EH (cell line): Measurements from ENCODE around the gene ZDHHC1.

Source experiments
- DNase-seq: peaks from one replicate; pipeline ENCODE4 v3.0.0-alpha.2; 2015; ENCODE audit warnings: low read depth

Gene ZDHHC1, protein sequence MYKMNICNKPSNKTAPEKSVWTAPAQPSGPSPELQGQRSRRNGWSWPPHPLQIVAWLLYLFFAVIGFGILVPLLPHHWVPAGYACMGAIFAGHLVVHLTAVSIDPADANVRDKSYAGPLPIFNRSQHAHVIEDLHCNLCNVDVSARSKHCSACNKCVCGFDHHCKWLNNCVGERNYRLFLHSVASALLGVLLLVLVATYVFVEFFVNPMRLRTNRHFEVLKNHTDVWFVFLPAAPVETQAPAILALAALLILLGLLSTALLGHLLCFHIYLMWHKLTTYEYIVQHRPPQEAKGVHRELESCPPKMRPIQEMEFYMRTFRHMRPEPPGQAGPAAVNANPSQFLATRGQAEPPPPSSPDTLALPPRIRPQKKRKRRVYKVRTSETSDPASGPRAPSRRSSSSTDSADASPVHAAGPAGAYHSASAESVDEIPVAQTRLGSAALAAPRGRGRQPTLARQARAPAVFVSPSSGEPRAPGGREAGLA

GRCh38 chr16:67415872-67416793, at the start of gene ZDHHC1:
ZDHHC1 (minus strand) TSS chr16:67416477; CDS start chr16:67407775, 8,702 bp downstream.
- DNase-seq = peak; percentile 69

DNA sequence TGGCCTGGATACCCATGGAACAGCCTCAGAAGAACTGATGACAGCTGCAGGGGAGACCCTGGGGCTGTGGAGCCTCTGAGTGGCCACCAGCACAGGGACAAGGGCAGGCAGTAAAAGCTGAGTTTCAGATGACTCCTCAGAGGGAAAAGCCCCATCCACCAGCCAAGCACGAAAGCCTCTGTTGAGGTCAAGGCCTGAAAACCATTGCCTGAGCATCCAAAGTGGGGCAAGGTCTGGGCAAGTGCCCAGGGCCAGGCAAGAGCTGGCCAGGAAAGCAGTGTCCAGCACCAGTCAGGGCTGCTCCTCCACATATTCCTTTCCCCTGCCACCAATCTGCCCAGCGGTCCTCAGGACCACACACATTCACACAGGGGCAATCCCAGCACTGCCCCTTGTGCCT, 48.3 kb upstream of the ZDHHC1 start:
- DNase-seq = no peak

DNA sequence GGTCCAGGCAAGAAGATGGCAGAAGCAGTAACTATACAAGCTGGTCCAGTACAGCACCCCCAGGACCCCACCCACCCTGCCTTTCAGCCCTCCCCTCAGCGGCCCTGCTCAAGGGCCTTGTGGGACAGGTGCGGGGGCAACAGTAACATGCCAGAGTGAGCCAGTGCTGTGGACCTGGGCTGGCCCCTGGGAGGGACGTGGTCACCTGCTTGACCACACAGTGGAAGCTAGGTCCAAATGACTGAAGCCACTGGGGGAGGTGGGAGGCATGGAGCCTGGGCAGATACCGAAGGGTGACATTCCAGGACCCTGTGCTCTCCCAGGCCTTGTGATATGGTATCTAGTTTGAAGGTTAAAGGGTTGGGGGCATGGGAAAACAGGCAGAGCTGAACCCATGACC, 47.4 kb upstream of the ZDHHC1 start:
- DNase-seq = no peak

DNA sequence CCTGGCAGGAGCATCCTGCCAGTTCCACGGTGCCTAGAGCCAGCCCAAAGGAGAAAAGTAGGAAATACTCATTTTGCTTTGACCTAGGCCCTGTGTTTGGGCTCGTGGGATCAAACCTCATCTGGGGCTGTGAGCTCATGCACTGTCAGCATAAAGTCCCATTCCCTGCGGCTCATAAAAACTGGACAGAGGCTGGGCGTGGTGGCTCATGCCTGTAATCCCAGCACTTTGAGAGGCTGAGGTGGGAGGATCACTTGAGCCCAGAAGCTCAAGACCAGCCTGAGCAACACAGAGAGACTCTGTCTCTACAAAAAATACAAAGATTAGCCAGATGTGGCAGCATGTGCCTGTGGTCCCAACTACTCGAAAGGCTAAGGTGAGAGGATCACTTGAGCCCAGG, 46.8 kb upstream of the ZDHHC1 start:
- no peak for DNase-seq

DNA sequence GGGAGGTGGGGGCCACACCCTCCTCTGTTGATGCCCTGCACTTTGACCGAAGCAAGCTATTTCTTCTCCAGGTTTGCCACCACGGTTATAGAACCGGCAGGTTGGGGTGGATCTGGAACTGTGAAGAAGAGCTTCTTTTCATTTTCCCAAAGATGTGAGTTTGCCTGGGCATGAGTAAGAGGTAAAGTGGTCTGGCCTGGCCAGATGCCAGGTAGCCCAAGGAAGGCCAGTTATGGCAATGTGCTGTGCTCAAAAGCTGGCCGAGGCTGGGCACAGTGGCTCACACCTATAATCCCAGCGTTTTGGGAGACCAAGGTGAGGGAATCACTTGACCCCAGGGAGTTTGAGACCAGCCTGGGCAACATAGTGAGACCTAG, 46.0 kb upstream of the ZDHHC1 start:
- no peak for DNase-seq

DNA sequence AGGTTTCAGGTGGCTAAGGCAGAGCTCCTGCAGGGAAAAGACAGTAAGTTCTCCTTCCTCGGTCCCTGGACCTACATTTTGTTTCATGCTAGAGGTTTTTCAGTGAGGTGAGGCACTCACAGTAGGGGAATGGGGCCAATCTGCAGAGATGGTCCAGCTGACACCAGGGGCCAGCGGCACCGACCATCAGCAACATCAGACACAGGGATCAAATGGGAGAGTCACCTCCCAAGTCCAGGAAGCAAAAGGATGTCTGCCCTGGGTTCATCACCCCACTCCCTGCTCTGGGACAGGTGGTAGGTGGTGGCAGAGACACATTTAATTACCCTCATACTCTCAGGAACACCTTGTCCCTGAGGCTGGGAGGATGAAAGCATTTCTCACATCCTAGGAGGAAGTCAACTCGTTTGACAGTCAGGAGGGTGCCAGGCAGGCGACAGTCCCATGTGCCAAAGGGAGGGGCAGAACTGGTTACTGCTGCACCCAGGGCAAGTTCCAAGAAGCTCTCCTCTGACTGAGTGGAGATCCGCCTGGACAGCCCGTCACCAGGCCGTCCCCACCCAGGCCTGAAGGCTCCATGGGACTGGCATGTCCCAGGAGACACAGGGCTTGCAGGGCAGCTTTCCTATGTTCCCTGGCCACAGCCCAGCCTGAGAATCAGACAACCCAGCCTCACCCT, 45.5 kb upstream of the ZDHHC1 start:
- DNase-seq = no peak

DNA sequence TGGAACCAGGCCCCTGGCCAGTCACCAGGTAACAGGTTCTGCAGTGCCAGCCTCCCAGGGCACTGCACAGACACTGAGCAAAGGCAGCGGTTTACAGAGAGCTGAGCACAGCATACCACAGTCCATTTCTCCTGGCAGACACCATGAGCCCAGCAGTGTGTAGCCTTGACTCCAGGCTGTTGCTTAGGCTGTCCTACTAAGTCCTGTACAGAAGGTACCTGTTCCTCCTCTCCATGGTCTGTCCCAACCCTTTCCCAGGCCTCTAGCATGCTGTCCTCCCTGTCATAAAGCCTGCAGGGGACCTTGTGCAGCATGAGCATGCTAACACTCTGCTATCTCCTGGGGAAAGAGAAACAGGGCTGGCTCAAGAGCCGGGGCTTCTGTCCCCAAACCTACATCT, 44.7 kb upstream of the ZDHHC1 start:
- DNase-seq = no peak

DNA sequence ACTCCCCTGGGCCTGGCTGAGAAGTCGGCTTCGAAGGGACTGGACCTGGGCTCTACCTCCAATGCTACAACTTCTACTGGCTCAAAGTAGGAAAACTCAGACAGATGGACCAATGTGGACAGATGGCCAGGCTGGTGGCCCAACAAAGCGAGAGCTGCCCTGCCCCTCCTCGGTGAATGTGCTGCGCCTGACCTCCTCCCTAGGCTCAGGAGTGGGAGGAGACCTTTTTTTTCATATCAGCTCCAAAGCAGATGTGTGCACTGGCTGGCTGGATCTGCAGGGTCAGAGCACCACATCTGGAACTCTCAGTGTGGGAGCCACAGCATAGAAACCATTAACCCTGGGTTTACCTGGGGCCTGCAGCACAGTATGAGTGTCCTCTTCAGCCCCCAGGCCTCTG, 43.9 kb upstream of the ZDHHC1 start:
- DNase-seq = no peak

GRCh38 chr16:67459861-67460150, 43.5 kb upstream of the ZDHHC1 start:
- no peak for DNase-seq

DNA sequence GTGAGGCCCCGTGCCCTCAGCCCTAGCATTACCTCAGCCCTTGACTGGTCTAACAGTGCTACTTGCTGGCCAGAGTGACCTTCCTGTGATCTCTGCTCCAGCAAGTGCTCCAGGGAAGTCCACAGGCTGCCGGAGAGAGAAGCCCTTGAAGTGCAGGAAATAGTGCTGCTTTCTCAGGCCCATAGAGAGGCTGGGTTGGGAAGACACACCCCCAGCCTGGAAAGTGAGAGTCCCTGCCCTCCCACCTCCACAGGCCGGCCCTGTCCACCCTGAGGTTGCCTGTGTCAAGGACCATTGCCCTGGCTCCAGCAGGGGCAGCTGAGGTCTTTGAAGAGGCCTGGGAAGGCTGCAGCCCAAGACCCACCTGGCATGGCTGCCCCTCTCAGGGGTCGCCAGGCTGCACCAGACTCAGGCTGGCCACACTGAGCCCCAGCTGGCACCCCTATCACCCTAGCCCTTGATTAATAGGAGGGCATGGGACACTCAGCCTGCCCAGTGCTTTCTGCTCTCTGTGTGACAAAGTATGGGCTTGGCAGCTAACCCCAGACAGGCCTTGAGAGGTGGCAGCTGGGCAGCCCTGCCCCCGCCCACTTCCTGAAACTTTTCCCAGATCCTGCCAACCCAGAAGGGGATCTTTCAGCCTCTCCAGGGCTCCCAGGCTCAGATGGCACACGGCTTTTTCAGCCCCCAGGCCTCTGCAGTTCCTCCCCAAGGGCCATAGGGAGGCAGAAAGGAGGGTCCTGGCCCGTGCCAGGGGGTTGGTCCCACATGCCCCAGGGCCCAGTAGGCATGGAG, 43.0 kb upstream of the ZDHHC1 start:
- DNase-seq = peak; percentile 55

DNA sequence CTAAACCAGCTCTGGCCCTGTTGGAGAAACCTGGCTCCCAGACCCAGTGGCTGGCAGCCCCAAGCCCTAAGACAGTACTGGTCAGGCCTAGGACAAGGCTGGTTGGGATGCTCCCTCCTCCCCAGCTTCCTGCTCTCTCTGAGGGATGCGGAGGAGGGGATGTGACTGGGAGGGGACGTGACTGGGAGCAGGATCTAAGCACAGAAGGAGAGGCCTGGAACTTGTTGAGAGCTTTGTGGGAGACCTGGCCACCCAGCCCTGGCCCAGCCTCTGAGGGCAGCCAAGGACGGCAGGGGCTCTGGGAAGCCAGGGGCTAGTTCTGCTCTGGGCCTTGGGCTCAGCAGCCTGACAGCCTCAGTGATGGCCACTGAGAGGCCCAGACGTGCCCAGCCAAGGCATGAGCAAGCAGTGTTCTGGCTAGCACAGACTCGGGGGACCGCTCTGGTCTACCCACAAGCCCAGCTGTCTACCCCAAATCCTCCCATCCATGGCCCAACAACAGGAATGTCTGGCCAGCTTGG, 41.9 kb upstream of the ZDHHC1 start:
- DNase-seq = peak; percentile 48

DNA sequence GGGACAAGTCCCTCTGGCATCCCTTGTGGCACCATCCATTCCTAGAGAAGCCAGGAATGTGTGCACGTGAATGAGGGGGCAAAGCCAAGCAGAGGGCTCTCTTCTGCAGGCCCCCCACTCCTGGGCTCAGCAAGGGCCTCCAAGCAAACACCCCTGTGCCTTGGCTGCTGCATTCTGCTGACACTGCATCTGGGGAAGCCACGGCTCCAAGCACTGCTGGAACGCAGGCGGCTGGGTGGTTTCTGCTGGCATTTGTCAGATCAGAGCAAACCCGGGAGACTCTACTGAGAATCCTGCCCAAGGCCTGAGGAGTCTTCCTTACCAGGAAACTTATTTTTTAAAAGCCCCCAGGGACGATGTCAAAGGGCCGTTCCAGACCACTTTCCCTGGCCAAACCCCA, 41.3 kb upstream of the ZDHHC1 start:
- no peak for DNase-seq

- DNase-seq = peak; percentile 32
Measured at GRCh38 chr16:67456391-67457081, 40.3 kb upstream of the ZDHHC1 start.

GRCh38 chr16:67454852-67455251, 38.6 kb upstream of the ZDHHC1 start:
- DNase-seq = no peak

- DNase-seq = no peak
Measured at GRCh38 chr16:67454104-67454503, 37.8 kb upstream of the ZDHHC1 start.

DNA sequence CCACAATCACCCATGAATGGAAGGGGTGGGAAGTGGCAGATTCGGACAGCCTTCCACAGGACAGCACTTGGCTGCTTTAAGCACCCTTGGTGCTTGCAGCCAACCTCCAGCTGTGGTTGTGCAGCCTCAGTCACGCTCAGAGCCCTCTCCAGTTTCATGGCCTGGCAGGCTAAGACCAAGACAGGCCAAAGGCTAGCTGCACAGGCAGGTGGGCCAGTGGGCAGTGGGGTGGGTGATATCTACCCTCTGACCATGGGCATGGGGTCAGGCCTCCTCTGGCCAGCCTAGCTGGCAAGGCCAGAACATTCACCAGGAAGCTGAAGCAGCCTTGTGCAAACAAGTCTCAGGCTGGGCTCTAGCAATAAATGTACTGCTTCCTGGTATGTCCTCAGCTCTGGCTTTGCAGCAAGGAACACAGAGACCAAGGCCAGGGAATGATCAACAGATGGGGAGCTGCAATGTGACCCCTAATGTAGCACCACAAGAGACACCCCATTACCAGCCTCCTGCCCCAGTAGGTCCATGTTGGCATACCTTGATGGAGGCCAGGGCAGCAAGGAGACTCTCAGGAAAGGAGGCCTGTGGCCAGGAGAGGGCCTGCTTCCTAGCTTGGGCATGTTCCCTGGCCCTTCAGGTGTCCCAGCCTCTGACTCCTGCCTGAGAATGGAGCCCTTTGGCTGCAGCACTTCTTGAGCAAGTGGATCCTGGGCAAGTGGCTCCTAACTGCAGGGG, 35.6 kb upstream of the ZDHHC1 start:
- DNase-seq = no peak

GRCh38 chr16:67451061-67451703, 34.9 kb upstream of the ZDHHC1 start:
- no peak for DNase-seq

DNA sequence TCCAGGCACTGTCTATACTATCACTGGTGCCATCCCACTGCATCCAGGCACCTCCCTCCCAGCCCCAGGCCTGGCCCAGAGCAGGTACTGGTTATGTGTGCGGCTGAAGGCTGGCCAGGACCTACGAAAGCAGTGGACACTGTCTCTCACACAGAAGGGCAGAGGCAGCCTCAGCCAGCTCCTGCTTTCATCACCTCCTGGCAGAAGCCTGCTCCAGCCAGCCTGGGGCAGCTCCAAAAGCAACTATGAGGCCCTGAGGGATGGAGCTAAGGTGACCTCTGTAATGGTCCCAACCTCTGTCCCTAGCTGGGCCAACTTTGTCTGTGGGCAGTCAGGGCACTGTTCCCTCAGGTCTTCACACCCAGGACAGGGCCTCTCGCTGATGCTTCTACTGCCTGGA, 33.5 kb upstream of the ZDHHC1 start:
- DNase-seq = no peak

GRCh38 chr16:67449336-67449735, 33.1 kb upstream of the ZDHHC1 start:
- no peak for DNase-seq

DNA sequence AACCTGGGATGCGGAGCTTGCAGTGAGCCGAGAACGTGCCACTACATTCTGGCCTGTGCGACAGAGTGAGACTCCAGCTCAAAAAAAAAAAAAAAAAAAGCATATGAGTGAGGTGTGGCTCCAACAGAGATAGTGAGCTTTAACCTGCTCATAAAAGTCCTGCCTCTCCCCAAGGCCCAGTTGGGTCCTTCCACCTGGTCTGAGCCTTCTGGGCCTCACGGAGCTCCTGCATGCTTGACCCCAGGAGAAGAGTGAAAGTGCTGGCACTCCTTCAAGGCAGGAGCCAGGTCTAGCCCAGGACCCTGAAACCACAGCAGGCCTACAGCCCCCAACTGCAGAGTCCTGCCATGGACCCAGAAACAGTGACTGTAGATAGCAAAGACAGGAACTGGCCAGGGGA, 32.3 kb upstream of the ZDHHC1 start:
- DNase-seq = no peak
